HG03342 (cell line): Measurements from ENCODE around the gene MND1.
A peak's percentile ranks its signal among the peaks of the same experiment; 100 is the strongest.
"Not testable (repeated sequence)": the region's sequence is repeated elsewhere in the genome, so short reads cannot be mapped to it uniquely, and the experiment has no call there.

ENCODE experiments used
- ATAC-seq: cut with Tn5 transposase; IDR thresholded peaks from one replicate; pipeline ENCODE4 v1.9.1; 2021; ENCODE audit warnings: mild to moderate bottlenecking, moderate library complexity; ENCODE audit not compliant: unreplicated experiment

Gene MND1

DNA sequence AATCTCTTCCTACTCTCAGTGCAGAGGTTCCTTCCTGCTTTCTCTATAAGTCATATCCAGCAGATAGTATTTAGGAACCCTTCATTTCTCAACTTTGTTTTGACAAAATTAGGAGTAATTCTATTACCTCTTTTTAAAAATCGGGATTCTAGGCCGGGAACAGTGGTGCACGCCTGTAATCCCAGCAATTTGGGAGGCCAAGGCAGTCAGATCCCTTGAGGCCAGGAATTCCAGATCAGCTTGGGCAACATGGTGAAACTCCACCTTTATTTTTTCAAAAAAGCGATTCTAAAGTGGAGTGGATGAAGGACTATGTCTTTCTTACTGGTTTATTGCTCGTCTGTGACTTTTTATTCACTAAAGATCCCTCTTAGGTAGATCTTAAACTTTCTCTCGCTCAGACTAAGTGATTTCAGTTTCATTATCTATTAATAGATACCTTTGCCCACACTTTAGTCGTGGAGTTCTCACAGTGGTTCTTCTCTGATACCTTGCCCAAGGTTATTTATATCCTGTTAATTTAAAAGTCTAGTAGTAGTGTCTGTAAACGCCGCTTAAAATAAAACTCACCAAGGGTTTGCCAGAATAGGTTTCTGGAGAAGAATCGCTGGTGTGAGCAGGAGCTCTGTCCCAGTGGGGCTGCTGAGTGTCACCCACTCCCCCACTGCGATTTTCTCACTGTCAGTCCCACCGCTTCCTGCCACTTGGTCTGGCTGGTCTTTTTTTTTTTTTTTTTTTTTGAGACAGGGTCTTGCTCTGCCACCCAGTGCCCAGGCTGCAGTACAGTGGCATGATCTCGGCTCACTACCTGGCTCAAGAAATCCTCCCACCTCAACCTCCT lies 94.6 kb downstream of the MND1 start:
- ATAC-seq = peak; percentile 68

DNA sequence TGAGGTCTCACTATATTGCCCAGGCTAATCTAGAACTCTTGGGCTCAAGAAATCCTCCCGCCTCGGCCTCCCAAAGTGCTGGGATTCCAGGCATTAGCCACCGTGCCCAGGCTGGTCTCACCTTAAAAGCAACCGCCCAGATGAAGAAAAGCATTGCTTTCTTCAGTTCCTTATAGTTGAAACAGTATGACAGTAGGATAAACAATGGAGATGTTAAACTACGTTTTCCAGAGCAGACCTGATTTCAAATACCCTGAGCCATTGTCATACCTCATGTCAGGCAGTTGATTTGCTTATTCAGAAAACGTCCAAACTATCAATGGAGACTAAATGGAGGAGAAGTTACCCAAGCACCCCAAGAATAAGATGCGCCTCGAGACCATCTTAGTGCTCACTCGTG lies 95.3 kb downstream of the MND1 start:
- ATAC-seq = peak; percentile 14

DNA sequence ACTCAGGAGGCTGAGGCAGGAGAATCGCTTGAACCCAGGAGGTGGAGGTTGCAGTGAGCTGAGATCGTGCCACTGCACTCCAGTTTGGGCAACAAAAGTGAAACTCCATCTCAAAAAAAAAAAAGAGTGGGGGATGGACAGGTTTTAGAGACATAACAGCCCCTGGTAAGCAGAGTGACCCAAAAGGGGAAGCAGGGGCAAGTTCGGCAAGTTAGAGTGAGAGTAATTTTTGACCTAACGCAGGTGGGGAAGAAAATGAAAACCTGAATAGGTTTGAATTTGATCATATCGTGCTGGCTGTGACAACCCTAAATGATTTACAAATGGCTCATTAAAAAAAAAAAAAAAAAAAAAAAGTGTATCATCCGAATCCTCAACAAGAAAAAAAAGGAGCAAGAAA lies 96.0 kb downstream of the MND1 start:
- ATAC-seq = no peak

DNA sequence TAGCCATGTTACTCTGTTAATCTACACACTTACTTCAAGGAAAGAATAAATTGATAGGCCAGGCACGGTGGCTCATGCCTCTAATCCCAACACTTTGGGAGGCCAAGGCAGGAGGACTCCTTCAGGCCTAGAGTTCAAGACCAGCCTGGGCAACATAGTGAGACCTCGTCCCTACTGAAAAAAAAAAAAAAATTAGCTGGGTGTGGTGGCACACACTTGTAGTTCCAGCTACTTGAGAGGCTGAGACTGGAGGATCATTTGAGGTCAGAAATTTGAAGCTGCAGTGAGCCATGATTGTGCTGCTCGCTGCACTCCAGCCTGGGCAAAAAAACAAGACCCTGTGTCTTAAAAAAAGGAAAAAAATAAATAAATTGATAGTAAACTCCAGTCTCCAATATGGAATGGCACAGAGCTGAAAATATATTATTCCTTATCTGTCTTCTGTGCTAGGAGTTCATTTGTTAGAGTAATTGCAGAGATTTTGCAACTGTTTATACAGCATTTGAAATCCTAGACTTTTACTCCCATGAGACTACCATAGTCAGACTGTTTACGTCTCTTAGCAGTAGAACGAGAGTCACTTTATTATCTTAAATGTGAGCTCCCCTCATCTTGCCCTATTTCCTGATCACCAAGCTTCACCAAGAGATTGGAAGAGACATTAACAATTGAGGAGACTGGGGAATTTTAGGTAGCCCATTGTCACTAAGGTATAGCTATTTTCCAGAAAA lies 102.9 kb downstream of the MND1 start:
- no peak for ATAC-seq

DNA sequence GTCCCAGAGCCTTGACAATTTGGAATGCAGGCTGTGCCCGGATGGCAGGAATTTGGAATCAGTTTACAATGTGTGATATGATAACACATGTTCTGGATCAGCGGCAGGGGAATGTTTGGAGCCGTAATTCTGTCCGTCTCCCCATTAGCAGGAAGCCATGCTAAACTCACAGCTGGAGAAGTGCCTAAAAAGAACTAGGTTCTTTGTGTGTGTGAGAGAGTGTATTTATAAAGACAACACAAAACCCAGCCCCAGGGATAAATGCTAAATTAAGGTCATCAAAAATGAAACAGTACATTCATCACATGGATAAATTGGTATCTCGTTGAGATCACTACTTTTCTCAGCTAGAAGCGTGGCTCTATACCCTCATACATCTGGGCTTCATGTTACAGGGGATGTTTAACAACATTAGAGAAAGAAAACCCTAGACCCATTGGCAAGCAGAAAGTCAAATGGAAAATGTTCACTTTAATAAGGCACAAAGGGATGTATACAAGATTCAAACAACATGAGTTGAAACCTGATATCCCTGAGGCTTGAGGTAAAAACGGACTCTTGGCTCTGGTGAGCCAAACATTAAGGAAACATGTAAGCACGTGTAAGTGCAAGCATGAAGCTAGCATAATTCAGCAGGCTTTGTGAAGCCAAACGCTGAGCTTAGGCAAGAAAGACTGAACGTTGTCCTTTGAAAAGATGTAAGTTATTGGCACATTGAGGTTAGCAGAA lies 103.7 kb downstream of the MND1 start:
- ATAC-seq = no peak

DNA sequence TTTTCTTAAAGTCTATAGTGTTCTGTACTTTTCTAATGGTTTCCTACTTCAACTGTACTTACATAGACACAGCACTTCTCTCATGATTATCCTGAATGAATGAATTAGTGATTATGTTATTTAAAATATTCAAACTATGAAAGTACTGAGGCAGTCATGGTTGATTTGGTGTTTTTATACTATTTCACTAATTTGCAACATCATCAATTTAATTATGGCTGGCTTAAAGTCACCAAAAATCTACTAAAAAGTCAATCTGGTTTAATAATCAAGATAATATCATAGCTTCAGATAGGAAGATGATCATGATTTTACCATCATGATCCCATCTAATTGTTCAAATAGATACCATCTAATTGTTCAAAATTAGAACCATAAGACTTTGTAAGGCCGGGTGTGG lies 104.8 kb downstream of the MND1 start:
- no peak for ATAC-seq

DNA sequence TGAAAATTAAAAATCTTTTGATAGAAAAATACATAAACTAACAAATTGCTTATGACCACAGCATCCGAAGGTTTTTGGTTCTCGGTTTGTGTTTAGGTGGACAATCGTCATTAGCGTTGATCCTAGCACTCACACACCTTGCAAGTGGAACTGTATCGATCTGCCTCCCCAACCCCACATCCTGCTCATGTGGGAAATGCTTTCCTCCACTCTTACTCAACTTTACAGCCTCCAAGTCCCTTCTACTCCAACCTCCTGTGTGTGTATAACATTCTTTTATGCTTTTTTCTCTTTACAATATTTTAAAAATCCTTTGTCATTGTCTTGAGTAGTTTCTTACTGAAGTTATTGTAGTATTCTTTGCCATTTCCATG lies 106.0 kb downstream of the MND1 start:
- no peak for ATAC-seq

DNA sequence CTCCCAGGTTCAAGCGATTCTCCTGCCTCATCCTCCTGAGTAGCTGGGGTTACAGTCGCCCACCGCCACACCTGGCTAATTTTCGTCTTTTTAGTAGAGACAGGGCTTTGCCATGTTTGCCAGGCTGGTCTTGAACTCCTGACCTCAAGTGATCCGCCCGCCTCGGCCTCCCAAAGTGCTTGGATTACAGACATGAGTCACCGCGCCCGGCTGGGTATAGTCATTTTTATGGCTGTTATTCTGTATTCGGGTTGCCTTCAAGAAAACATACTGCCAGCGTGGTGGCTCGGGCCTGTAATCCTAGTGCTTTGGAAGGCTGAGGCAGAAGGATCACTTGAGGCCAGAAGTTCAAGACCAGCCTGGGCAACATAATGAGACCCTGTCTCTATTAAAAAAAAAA lies 106.7 kb downstream of the MND1 start:
- not testable (repeated sequence) for ATAC-seq

DNA sequence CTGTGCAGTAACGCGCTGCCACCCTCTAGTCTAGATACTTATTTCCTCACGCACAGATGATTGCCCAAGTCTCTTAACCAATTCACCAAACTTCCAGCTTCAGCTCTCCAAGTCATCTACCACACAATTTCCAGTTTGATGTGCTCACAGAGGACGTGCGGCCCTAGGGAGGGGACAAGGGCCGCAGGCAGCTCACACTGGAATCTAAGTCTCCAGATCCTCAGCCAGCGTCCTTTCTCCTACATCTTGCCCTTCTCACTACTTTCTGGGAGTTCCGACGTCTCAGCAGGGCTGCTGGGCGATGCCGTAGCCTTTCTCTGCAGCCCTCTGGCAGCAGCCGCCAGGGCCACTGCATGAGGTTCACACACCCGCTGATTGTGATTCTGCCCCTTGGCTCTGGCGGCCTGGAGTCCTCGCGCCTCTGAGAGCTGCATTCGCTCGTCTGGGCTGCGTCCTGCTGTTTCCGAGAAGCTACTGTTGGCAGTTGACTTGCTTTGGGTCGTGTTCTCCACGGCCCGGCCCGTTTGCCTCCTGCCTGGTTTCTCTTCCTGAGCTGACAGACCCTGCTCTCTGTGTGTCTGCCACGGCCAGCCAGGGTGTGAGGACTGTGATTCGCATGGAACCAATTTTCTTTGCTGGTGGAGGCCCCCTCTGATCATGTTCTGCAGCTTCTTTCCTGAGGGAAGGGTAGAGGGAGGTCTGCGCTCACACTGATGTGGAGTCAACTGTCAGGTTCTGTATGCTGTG lies 107.6 kb downstream of the MND1 start:
- no peak for ATAC-seq

DNA sequence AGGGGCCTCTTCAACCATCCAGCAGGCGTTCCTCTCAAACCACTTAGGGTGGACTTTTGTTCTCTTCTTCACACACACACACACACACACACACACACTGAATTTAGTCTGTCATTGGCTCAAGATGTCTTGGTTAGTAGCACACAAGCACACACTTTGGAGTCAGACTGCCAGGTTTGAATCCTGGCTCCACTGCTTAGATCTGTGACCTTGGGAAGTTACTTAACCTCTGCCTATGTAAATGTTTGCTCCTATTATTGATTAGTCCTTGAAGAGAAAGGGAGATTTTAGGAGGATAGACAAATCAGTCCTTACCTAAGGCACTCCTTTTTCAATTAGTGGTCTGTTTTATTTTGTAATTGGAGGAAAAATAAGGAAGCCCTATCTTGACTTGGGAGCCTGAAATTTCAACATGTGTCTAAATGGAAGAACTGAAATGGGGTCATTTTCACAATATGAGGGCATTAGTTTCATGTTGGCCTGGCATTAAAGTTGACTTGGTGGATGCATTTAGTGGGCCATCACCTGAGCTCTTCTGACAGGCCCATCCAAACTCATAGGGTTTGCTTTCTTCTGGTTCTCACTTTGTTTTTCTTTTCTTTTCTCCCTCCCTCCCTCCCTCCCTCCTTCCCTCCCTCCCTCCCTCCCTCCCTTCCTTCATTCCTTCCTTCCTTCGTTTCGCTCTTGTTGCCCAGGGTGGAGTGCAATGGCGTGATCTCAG lies 108.3 kb downstream of the MND1 start:
- ATAC-seq = no peak

DNA sequence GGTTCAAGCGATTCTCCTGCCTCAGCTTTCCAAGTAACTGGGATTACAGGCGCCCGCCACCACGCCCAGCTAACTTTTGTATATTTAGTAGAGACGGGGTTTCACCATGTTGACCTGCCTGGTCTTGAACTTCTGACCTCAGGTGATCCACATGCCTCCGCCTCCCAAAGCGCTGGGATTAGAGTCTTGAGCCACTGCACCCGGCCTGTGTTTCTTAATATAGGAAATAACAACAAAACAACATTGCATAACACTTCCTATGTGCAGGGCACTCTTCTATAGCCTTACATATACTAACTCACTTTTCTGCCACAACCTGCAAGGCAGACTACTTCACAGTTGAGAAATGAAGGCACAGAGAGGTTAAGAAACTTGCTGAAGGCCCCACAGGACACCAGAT lies 108.9 kb downstream of the MND1 start:
- no peak for ATAC-seq

DNA sequence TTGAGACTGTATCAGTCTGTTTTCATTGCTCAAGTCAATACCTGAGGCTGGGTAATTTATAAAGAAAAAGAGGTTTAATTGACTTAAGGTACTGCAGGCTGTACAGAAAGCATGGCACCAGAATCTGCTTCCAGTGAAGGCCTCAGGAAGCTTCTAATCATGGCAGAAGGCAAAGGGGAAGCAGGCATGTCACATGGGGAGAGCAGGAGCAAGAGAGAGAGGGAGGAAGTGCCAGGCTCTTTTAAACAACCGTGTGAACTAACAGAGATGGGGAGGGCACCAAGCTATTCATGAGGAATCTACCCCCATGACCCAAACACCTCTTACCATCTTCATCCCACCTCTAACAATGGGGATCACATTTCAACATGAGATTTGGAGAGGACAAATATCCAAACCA lies 114.5 kb downstream of the MND1 start:
- no peak for ATAC-seq

DNA sequence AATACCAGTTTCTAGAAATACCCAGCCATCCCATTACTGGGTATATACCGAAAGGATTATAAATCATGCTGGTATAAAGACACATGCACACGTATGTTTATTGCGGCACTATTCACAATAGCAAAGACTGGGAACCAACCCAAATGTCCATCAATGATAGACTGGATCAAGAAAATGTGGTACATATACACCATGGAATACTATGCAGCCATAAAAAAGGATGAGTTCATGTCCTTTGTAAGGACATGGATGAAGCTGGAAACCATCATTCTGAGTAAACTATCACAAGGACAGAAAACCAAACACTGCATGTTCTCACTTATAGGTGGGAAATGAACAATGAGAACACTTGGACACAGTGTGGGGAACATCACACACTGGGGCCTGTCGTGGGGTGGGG lies 117.1 kb downstream of the MND1 start:
- not testable (repeated sequence) for ATAC-seq

DNA sequence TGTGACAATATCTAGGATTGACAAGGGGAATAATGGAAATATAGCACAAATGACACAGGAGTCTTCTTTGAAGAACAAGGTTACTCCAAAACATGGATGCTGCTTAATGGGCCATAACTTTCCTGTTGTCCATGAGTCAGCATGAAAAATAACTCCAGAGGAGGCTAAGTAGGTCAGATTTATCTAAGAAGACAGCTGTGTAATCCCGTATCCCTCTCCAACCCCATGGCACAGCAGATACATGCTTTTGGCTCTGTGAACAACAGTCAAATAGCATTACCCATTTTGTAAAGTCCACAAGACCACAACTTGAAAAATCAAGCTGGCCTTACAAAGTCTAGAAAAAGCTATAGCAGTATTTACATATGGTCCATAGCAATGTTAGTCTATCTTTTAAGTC lies 119.6 kb downstream of the MND1 start:
- no peak for ATAC-seq
